GM21528 (cell line): ENCODE results near the gene CHMP2A.
A peak's percentile ranks its signal among the peaks of the same experiment; 100 is the strongest.
"Not testable (repeated sequence)": the region's sequence is repeated elsewhere in the genome, so short reads cannot be mapped to it uniquely, and the experiment has no call there.

Source experiments
- ATAC-seq: cut with Tn5 transposase; IDR thresholded peaks from one replicate; pipeline ENCODE4 v1.9.1; 2021; ENCODE audit warnings: mild to moderate bottlenecking, moderate library complexity; ENCODE audit not compliant: unreplicated experiment, low FRiP score

CHMP2A gene

DNA sequence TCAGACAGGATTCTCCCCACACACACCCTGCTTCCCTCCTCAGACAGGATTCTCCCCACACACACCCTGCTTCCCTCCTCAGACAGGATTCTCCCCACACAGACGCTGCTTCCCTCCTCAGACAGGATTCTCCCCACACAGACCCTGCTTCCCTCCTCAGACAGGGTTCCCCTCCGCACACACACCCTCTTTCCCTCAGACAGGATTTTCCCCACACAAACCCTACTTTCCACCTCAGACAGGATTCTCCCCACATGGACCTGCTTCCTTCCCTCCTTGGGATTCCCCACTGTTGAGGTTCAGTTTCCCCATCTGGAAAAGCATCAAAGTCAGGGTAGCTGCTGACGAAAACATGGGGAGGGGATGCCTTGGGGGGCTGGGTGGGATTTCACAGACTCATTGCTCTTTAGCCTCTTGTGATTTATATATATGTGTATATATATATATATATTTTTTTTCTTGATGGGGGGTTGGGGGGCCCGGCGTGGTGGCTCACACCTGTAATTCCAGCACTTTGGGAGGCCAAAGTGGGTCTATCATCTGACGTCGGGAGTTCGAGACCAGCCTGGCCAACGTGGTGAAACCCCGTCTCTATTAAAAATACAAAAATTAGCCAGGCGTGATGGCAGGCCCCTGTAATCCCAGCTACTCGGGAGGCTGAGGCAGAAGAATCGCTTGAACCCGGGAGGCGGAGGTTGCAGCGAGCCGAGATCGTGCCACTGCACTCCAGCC, 12.1 kb downstream of the CHMP2A start:
- not testable (repeated sequence) for ATAC-seq

- not testable (repeated sequence) for ATAC-seq
Observed at GRCh38 chr19:58539169-58539559, 15.7 kb downstream of the CHMP2A start.

DNA sequence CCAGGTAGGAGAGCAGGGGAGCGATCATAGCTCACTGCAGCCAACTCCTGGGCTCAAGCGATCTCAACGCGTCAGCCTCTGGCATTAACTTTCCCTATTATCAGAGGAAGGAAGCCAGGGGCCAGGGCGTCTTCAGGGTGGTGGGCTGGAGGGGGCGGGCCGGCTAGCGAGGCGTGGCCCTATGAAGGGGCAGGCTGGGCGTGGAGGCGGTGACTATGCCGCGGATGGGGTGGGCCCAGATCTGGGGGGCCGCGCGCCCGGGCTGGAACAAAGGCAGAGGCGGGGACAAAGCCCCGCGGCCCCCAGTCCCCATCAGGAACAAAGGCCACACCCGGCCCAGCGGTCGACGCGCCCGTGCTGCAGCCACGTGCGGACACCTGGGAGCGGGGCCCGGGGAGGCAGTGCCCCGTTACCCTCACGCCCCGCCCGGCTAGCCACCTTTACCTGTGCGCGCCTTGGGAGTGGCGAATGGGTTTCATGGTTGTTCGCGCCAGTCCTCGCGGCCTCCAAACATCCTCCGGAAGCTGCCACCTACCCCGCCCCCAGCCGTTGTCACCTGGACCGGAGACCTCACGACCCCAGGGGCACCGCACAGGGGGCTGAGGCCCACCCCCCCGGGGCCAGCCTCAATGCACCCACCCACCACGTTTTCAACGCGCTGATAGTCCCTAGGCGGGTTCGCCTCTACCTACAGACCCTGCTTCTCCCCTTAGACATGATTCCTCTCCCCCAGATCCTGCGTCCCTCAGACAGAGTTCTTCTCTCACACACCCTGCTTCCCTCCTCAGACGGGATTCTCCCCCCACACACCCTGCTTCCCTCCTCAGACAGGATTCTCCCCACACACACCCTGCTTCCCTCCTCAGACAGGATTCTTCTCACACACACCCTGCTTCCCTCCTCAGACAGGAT, 16.4 kb downstream of the CHMP2A start:
- ATAC-seq: no peak

- ATAC-seq: no peak
Observed at GRCh38 chr19:58536852-58537798, 17.8 kb downstream of the CHMP2A start.

GRCh38 chr19:58535857-58536256, 19.0 kb downstream of the CHMP2A start:
- ATAC-seq: no peak

- no peak for ATAC-seq
Observed at GRCh38 chr19:58531034-58531840, 23.7 kb downstream of the CHMP2A start.

DNA sequence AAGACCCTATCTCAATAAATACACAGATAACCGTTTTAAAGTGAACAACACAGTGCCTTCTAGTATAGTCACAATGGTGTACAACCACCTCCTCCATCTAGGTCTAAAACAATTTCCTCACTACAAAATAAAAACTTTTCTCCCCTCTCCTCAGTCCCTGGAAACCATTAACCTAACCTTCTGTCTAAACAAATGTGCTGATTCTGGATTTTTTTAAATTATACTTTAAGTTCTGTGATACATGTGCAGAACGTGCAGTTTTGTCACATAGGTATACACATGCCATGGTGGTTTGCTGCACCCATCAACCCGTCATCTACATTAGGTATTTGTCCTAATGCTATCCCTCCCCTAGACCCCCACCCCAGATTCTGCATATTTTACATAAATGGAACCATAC, 25.5 kb downstream of the CHMP2A start:
- no peak for ATAC-seq

- no peak for ATAC-seq
Observed at GRCh38 chr19:58522709-58523108, 32.2 kb downstream of the CHMP2A start.

DNA sequence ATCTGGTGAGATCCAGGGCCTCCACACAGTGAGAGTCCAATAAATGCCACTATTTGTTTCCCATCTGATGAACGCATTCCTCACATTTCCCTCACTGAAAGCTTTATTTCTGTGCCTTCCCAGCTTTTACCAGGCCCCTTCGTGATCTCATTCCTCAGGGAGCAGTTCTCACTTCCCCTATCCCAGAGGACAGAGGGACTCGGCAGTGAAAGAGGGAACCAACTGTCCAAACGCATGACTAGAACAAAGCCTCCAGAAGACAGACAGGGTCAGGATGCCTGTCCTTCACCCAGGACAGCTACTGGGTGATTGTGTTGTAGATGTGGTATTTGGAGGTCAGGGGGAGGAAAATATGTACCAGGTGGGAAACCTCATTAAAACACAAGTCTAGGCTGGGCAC, 33.3 kb downstream of the CHMP2A start:
- ATAC-seq: no peak

DNA sequence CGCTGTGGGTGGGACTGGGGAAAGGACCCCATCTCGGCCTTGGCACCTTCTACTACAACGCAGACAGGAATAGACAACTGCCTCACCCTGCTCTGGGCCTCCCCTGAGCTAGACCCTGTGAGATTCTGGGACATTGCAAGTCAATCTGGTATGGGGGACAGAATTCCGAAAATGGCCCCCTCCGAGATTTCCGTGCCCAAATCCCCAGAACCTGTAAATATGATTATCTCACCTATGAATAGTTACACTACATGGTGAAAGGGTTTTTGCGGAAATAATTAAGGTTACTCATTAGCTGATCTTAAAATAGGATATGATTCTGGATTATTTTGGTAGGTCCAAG, 34.7 kb downstream of the CHMP2A start:
- ATAC-seq: no peak

GRCh38 chr19:58519355-58520256, 35.3 kb downstream of the CHMP2A start, which contains the start of gene ZBTB45:
ZBTB45 (minus strand) TSS chr19:58519810; CDS start chr19:58517673, 2,137 bp downstream.
- ATAC-seq: peak; percentile 81

DNA sequence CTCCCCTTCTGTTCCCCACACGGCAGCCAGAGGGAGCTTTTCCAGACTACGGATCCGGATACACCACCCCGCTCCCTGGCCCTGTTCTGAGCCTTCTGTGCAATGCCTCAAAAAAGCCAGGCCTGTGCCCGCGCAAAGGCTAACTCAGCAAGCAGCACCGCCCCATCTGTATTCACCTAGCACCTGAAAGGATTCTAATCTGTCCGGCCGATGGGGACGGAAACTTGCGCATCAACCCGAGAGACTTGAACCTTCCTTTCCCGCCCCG, 35.9 kb downstream of the CHMP2A start:
- peak; percentile 27 for ATAC-seq

- ATAC-seq: no peak
Observed at GRCh38 chr19:58518256-58519086, 36.4 kb downstream of the CHMP2A start.

DNA sequence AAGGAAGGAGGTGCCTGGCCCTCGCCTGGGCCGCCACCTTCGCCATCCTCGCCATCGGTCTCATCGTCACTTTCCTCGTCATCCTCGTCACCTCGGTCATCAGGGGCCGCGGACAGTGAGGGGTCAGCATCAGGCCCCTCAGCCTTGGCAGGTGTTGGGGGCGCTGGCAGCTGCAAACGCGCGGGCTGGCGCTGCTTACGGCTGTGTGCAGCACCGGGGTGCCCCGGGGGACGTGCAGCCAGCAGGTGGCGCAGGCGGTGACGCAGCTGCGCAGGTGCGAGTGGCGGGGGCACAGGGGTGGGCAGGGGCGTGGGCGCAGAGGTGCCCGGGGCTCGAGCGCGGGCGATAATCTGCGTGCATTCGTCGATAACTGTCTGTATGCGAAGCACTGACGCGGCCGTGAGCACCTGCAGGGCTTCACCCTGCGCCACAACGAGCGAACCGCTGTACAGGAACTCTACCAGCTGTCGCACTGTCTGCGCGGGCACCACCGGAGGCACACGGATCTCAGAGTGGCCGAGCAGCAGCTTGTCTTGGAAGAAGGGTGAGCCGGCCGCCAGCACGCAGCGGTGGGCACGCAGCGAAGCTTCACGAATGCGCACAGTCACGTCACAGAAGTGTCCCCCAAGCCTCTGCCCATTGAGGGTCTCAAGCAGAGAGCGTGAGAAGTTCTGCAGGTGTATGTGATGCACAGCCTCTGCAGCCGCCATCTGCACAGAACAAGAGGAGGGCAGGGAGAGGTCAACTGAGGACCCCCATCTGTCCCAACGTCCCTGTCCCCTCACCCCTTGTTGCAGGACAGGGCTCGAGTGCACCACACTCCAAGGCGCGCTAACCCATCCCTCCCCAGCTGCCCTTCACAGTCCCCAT, 37.7 kb downstream of the CHMP2A start:
- ATAC-seq: no peak

GRCh38 chr19:58516246-58516836, 38.6 kb downstream of the CHMP2A start:
- ATAC-seq: no peak

DNA sequence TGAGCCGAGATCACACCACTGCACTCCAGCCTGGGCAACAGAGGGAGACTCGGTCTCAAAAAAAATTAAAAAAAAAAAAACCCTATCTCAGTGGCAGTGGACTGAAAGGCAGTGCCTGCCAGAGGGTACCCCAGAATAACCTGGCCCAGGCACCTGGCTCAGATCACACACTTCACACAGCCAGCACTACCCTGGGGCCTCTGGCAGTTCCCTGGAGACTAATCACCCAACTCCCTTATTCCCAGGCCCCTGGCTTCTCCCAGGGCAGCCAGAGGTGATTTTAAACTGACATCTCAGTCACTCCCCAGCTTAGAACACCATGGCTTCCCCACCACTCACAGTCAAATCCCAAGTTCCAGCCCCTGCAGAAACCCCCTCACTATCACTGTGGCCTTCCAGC, 39.6 kb downstream of the CHMP2A start:
- ATAC-seq: no peak

GRCh38 chr19:58514564-58515022, 40.3 kb downstream of the CHMP2A start:
- ATAC-seq: no peak
